HG03521 (cell line): Measurements from ENCODE around the gene MROH9.

Experiments
- ATAC-seq: cut with Tn5 transposase; IDR thresholded peaks from one replicate; pipeline ENCODE4 v1.9.1; 2021; ENCODE audit warnings: mild to moderate bottlenecking, moderate library complexity; ENCODE audit not compliant: unreplicated experiment

Gene MROH9

GRCh38 chr1:170967042-170967910, 31.9 kb downstream of the MROH9 start:
- ATAC-seq = peak; percentile 76

GRCh38 chr1:170970256-170970655, 34.9 kb downstream of the MROH9 start:
- no peak for ATAC-seq

- ATAC-seq = no peak
These were observed 43.1 kb downstream of the MROH9 start for GRCh38 chr1:170978371-170978910.

GRCh38 chr1:170985406-170985805, 50.1 kb downstream of the MROH9 start:
- no peak for ATAC-seq

- ATAC-seq = no peak
These were observed 51.6 kb downstream of the MROH9 start for GRCh38 chr1:170986901-170987300.

GRCh38 chr1:170987424-170987823, 52.1 kb downstream of the MROH9 start:
- no peak for ATAC-seq

GRCh38 chr1:170993151-170993550, 57.8 kb downstream of the MROH9 start:
- no peak for ATAC-seq

GRCh38 chr1:170993717-170994116, 58.4 kb downstream of the MROH9 start:
- ATAC-seq = no peak

- no peak for ATAC-seq
These were observed 79.5 kb downstream of the MROH9 start for GRCh38 chr1:171014880-171015279.

GRCh38 chr1:171017426-171017825, 82.1 kb downstream of the MROH9 start:
- no peak for ATAC-seq

- ATAC-seq = no peak
These were observed 84.6 kb downstream of the MROH9 start for GRCh38 chr1:171019971-171020370.

GRCh38 chr1:171032822-171033702, 97.7 kb downstream of the MROH9 start:
- ATAC-seq = no peak

- ATAC-seq = no peak
These were observed 102.3 kb downstream of the MROH9 start for GRCh38 chr1:171037626-171038025.

GRCh38 chr1:171038284-171038683, 103.0 kb downstream of the MROH9 start:
- ATAC-seq = no peak

- no peak for ATAC-seq
These were observed 112.7 kb downstream of the MROH9 start for GRCh38 chr1:171048014-171048413.

GRCh38 chr1:171052977-171053376, 117.6 kb downstream of the MROH9 start:
- ATAC-seq = no peak

GRCh38 chr1:171055966-171056643, 120.8 kb downstream of the MROH9 start:
- ATAC-seq = no peak

- ATAC-seq = no peak
These were observed 126.2 kb downstream of the MROH9 start for GRCh38 chr1:171061425-171062143.

GRCh38 chr1:171062902-171063301, 127.6 kb downstream of the MROH9 start:
- ATAC-seq = no peak

GRCh38 chr1:171075041-171075440, 139.7 kb downstream of the MROH9 start:
- ATAC-seq = no peak
